Mesodermal cell (in vitro differentiated cells): ENCODE data around the gene ACSL1.

Experiments
- H3K27ac ChIP-seq: 2 replicates; pipeline ENCODE4 v1.7.0; 2013; ENCODE audit warnings: mild to moderate bottlenecking, low read depth, low read length, moderate library complexity; ENCODE audit not compliant: severe bottlenecking
- H3K36me3 ChIP-seq: 2 replicates; pipeline ENCODE4 v1.7.1; 2013; ENCODE audit warnings: mild to moderate bottlenecking, low read length, moderate library complexity; ENCODE audit not compliant: control insufficient read depth, insufficient read depth
- H3K4me1 ChIP-seq: one replicate; pipeline ENCODE4 v1.7.1; 2013; ENCODE audit warnings: mild to moderate bottlenecking, low read length; ENCODE audit not compliant: insufficient read depth, control insufficient read depth, poor library complexity, severe bottlenecking
- H3K4me3 ChIP-seq: 2 replicates; pipeline ENCODE4 v1.7.0; 2013; ENCODE audit warnings: low read length, control low read depth, mild to moderate bottlenecking; ENCODE audit not compliant: insufficient read depth, poor library complexity, severe bottlenecking; ENCODE audit errors: extremely low read depth
- H3K9me3 ChIP-seq: 2 replicates; pipeline ENCODE4 v1.7.1; 2013; ENCODE audit warnings: mild to moderate bottlenecking, low read length, moderate library complexity; ENCODE audit not compliant: control insufficient read depth
- WGBS, 2 experiments: methylation state at CpG; one replicate each; pipeline ENCODE4 v1.1.5; 2013; ENCODE audit warnings: missing lambda C conversion rate in 2 of 2; ENCODE audit not compliant: insufficient coverage in 2 of 2; 5-methylcytosine and 5-hydroxymethylcytosine counted together

The ACSL1 gene

GRCh38 chr4:184719407-184719806 lies 106.4 kb downstream of the ACSL1 start:
- H3K9me3 ChIP-seq = no peaks in the 10 kb centered on the region
- no peaks in the 10 kb centered on the region for H3K4me1 ChIP-seq
- no peak overlapping the region for H3K4me3 ChIP-seq
- H3K27ac ChIP-seq = no peak overlapping the region
- peaks cover 67% of the 10 kb centered on the region for H3K36me3 ChIP-seq
- 89 to 91% methylated on average over 1 to 2 of the region's 3 CpGs for WGBS, 2 experiments

- Histone ChIP-seq H3K4me3 (no peak overlapping the region), H3K9me3 (no peaks in the 10 kb centered on the region), H3K27ac (no peak overlapping the region), H3K36me3 (peaks cover 74% of the 10 kb centered on the region), H3K4me1 (no peaks in the 10 kb centered on the region)
- 82% methylated on average over 2 of the region's 4 CpGs; no CpG with 5 or more reads in 1 of the 2 experiments for WGBS, 2 experiments
These were observed 110.2 kb downstream of the ACSL1 start for GRCh38 chr4:184715526-184715925.

GRCh38 chr4:184713887-184714286 lies 111.9 kb downstream of the ACSL1 start:
- H3K27ac ChIP-seq = no peak overlapping the region
- no peaks in the 10 kb centered on the region for H3K4me1 ChIP-seq
- no peak overlapping the region for H3K4me3 ChIP-seq
- no CpG with 5 or more reads among the region's 2 CpGs for WGBS, 2 experiments
- H3K36me3 ChIP-seq = peaks cover 72% of the 10 kb centered on the region
- H3K9me3 ChIP-seq = no peaks in the 10 kb centered on the region

GRCh38 chr4:184712322-184712721 lies 113.4 kb downstream of the ACSL1 start:
- Histone ChIP-seq H3K4me1 (peaks cover under 1% of the 10 kb centered on the region), H3K36me3 (peaks cover 65% of the 10 kb centered on the region), H3K27ac (no peak overlapping the region), H3K4me3 (no peak overlapping the region), H3K9me3 (no peaks in the 10 kb centered on the region)

GRCh38 chr4:184706453-184706852 lies 119.3 kb downstream of the ACSL1 start:
- H3K9me3 ChIP-seq = no peaks in the 10 kb centered on the region
- H3K27ac ChIP-seq = no peak overlapping the region
- peaks cover 2% of the 10 kb centered on the region for H3K4me1 ChIP-seq
- peaks cover 70% of the 10 kb centered on the region for H3K36me3 ChIP-seq
- no CpG with 5 or more reads among the region's 1 CpG for WGBS, 2 experiments
- no peak overlapping the region for H3K4me3 ChIP-seq

GRCh38 chr4:184705692-184706091 lies 120.1 kb downstream of the ACSL1 start:
- Histone ChIP-seq H3K27ac (no peak overlapping the region), H3K9me3 (no peaks in the 10 kb centered on the region), H3K4me1 (peaks cover 2% of the 10 kb centered on the region), H3K4me3 (no peak overlapping the region), H3K36me3 (peaks cover 71% of the 10 kb centered on the region)
- WGBS, 2 experiments = 100% methylated on average over 2 of the region's 5 CpGs
